Measurements from ENCODE around the gene DLST.

- TF ChIP-seq CTCF (conservative IDR thresholded peaks at IDR 0.05; ENCODE audit: low read depth, low read length) (no peak), EZH2 (IDR thresholded peaks at IDR 0.05; ENCODE audit: borderline replicate concordance, low read depth, low read length, poor library complexity, severe bottlenecking) (no peak)
Observed at GRCh38 chr14:74907744-74908143, 26.0 kb downstream of the DLST start.

Data from A673 (cell line).